Common myeloid progenitor, CD34-positive (primary cell): Measurements from ENCODE around the gene SLC10A7.
A peak's percentile ranks its signal among the peaks of the same experiment; 100 is the strongest.
"Not testable (repeated sequence)": the region's sequence is repeated elsewhere in the genome, so short reads cannot be mapped to it uniquely, and the experiment has no call there.

Experiments used
- CTCF ChIA-PET: fragments of 350-600 bp; sonication (Branson Sonifier 250); formaldehyde crosslinking; loops from one replicate; lab custom pipeline; 2021; ENCODE audit warnings: antibody characterized with exemption; lab: Charles Lee
- POLR2A ChIA-PET: fragments of 350-600 bp; sonication (Branson Sonifier 250); formaldehyde crosslinking; loops from one replicate; lab custom pipeline; 2021; ENCODE audit warnings: antibody characterized with exemption; lab: Charles Lee
- DNase-seq, 3 donors: peaks; one replicate each; pipeline versions ENCODE4 v3.0.0 to v3.0.0-alpha.2; 2013
- H3K27ac ChIP-seq, 2 experiments: 1 replicate in 1 of 2; 2 replicates in 1 of 2; pipeline ENCODE4 v1.7.0; 2013; ENCODE audit warnings: inconsistent platforms in 2 of 2, low read length in 2 of 2, mild to moderate bottlenecking in 2 of 2, low read depth in 1 of 2, moderate library complexity in 1 of 2; ENCODE audit not compliant: severe bottlenecking in 2 of 2, insufficient read depth in 1 of 2, poor library complexity in 1 of 2
- H3K27me3 ChIP-seq, 5 experiments: replicated peaks in 2 of 5; 1 replicate in 3 of 5; 2 replicates in 2 of 5; pipeline versions ENCODE4 v1.6.1 to v1.7.0; 2013; ENCODE audit warnings: low read length in 4 of 5, mild to moderate bottlenecking in 2 of 5, moderate library complexity in 2 of 5, inconsistent platforms in 1 of 5; ENCODE audit not compliant: insufficient read depth in 5 of 5, control insufficient read depth in 4 of 5
- H3K36me3 ChIP-seq, 4 experiments: 1 replicate in 2 of 4; 2 replicates in 2 of 4; pipeline versions ENCODE4 v1.6.1 to v1.7.0; 2013; ENCODE audit warnings: low read length in 3 of 4, control low read depth in 1 of 4, mild to moderate bottlenecking in 1 of 4; ENCODE audit not compliant: control insufficient read depth in 4 of 4, insufficient read depth in 4 of 4
- H3K4me1 ChIP-seq, 4 experiments: 1 replicate in 3 of 4; 2 replicates in 1 of 4; pipeline versions ENCODE4 v1.6.1 to v1.7.1; 2013; ENCODE audit warnings: low read length in 3 of 4, mild to moderate bottlenecking in 3 of 4, control low read depth in 1 of 4, inconsistent platforms in 1 of 4, moderate library complexity in 1 of 4; ENCODE audit not compliant: control insufficient read depth in 4 of 4, insufficient read depth in 4 of 4; ENCODE audit errors: control extremely low read depth in 1 of 4
- H3K4me3 ChIP-seq, 7 experiments: 1 replicate in 4 of 7; 2 replicates in 3 of 7; pipeline versions ENCODE4 v1.5.1 to v1.7.0; 2013; ENCODE audit warnings: mild to moderate bottlenecking in 7 of 7, low read length in 6 of 7, moderate library complexity in 6 of 7, inconsistent platforms in 2 of 7, low read depth in 2 of 7, control low read depth in 1 of 7; ENCODE audit not compliant: insufficient read depth in 4 of 7, control insufficient read depth in 1 of 7; ENCODE audit errors: extremely low read depth in 1 of 7
- H3K9me3 ChIP-seq, 5 experiments: 1 replicate in 4 of 5; 2 replicates in 1 of 5; pipeline versions ENCODE4 v1.6.1 to v1.7.1; 2013; ENCODE audit warnings: low read length in 4 of 5, mild to moderate bottlenecking in 2 of 5, inconsistent platforms in 1 of 5, low read depth in 1 of 5, moderate library complexity in 1 of 5; ENCODE audit not compliant: control insufficient read depth in 4 of 5, insufficient read depth in 2 of 5; ENCODE audit errors: control extremely low read depth in 1 of 5
- WGBS: methylation state at CpG from one replicate; pipeline ENCODE4 v1.1.5; 2013; ENCODE audit not compliant: insufficient coverage; 5-methylcytosine and 5-hydroxymethylcytosine counted together

The SLC10A7 gene

DNA sequence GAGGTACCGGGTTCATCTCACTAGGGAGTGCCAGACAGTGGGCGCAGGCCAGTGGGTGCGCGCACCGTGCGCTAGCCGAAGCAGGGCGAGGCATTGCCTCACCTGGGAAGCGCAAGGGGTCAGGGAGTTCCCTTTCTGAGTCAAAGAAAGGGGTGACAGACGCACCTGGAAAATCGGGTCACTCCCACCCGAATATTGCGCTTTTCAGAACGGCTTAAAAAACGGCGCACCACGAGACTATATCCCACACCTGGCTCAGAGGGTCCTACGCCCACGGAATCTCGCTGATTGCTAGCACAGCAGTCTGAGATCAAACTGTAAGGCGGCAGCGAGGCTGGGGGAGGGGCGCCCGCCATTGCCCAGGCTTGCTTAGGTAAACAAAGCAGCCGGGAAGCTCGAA is 171.6 kb downstream of the SLC10A7 start:
- DNase-seq, POLR2A ChIA-PET, H3K27ac ChIP-seq, H3K9me3 ChIP-seq, H3K27me3 ChIP-seq, CTCF ChIA-PET, H3K36me3 ChIP-seq, H3K4me1 ChIP-seq: not testable (repeated sequence)
- WGBS: no CpG with 5 or more reads among the region's 26 CpGs
- H3K4me3 ChIP-seq: peak overlapping the region in 1 of 7 experiments; percentile 28

GRCh38 chr4:146349306-146349705 is 172.4 kb downstream of the SLC10A7 start:
- no peak overlapping the region for H3K27ac ChIP-seq
- ChIA-PET CTCF (no interaction called here), POLR2A (no interaction called here)
- no peaks in the 10 kb centered on the region for H3K9me3 ChIP-seq
- no peaks in the 10 kb centered on the region for H3K36me3 ChIP-seq
- no peaks in the 10 kb centered on the region for H3K4me1 ChIP-seq
- no peak overlapping the region for H3K4me3 ChIP-seq
- no peak for DNase-seq
- no peaks in the 10 kb centered on the region for H3K27me3 ChIP-seq

GRCh38 chr4:146347822-146348221 is 173.9 kb downstream of the SLC10A7 start:
- no peaks in the 10 kb centered on the region for H3K9me3 ChIP-seq

DNA sequence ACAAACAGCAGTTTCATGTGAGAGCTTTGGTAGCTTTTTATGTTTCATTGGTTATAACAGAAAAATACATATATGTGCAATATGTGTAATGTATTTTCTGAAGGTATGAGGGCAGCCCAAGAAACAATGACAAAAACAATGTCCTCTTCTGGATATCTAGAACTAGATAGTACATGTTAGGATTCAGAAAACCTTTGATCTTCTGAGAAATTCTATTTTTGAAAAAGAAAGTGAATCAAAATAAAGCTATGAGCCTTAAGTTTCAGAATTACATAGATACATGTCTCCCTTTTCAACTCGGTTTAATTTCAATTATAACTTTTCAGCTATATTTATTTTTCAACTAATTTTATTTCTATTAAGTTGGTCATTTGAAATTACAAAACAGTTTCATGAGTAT is 175.5 kb downstream of the SLC10A7 start:
- no peaks in the 10 kb centered on the region for H3K36me3 ChIP-seq
- no CpG with 5 or more reads among the region's 1 CpG for WGBS
- ChIA-PET CTCF (interaction anchor here (0.5 to 2.5 kb wide), 3 partner anchors 568 to 1005 kb away, joined by 3 to 9 read pairs (median 4); no protein-coding TSS in a partner anchor), POLR2A (no interaction called here)
- no peak for DNase-seq
- H3K4me1 ChIP-seq: no peaks in the 10 kb centered on the region
- no peaks in the 10 kb centered on the region for H3K27me3 ChIP-seq
- no peak overlapping the region for H3K4me3 ChIP-seq
- no peaks in the 10 kb centered on the region for H3K9me3 ChIP-seq
- no peak overlapping the region for H3K27ac ChIP-seq

More at GRCh38 chr4:146347822-146348221, 173.9 kb downstream of the SLC10A7 start:
- Histone ChIP-seq H3K36me3 (no peaks in the 10 kb centered on the region), H3K27me3 (no peaks in the 10 kb centered on the region), H3K4me1 (no peaks in the 10 kb centered on the region), H3K27ac (no peak overlapping the region), H3K4me3 (no peak overlapping the region)
- no peak for DNase-seq
- CTCF ChIA-PET: no interaction called here
- POLR2A ChIA-PET: no interaction called here
- 100% methylated on average over 1 of the region's 2 CpGs for WGBS

DNA sequence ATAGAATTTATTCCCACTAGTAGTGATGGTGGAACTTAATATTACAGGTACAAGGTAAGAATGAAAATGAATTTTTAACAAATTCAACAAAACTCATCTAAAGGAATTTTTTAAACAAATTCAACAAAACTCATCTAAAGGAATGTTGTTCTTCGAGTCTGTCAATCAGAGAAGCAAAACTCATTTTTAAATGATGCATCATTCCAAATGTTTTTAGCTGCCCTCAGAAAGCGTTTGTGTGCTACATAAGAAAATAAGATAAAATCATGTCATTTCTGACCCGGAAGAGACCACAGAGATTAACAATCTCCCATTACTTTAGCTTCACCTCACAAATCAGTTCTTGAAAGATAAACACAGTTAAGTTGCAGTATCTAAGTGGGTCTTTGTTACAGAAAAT is 178.0 kb downstream of the SLC10A7 start:
- Histone ChIP-seq H3K27me3 (no peaks in the 10 kb centered on the region), H3K9me3 (no peaks in the 10 kb centered on the region), H3K27ac (no peak overlapping the region), H3K4me1 (no peaks in the 10 kb centered on the region), H3K36me3 (no peaks in the 10 kb centered on the region), H3K4me3 (no peak overlapping the region)
- CTCF ChIA-PET: interaction anchor here (0.9 to 2.9 kb wide), 8 partner anchors 9 to 755 kb away, joined by 3 to 14 read pairs (median 4); no protein-coding TSS in a partner anchor
- no peak for DNase-seq
- POLR2A ChIA-PET: no interaction called here
- 100% methylated on average over 1 of the region's 3 CpGs for WGBS

DNA sequence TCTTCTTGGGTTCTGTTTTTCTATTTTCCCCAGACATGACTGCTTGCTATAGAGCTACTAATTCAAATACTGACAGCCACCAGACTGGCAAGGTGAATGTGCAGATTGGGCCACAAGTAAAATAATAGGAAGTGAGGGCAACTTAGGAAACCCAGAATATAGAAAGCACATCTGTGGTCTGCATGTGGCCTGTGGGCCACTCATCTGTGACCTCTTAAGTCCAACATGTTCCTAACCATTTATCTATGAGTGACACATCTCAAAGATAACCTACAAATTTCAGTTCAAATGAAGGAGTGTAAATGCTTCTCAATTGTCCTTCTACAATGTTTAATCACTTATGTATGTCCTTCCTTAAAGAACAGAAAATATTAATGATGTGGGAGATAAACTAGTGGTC is 178.5 kb downstream of the SLC10A7 start:
- Histone ChIP-seq H3K4me1 (no peaks in the 10 kb centered on the region), H3K9me3 (no peaks in the 10 kb centered on the region), H3K27ac (no peak overlapping the region), H3K27me3 (no peaks in the 10 kb centered on the region), H3K36me3 (no peaks in the 10 kb centered on the region), H3K4me3 (no peak overlapping the region)
- ChIA-PET CTCF (interaction anchor here (0.6 to 2.9 kb wide), 10 partner anchors 8 to 1957 kb away, joined by 3 to 14 read pairs (median 4); no protein-coding TSS in a partner anchor), POLR2A (no interaction called here)
- DNase-seq: peak in 2 of 3 donors; percentile 40 to 47

- H3K4me3 ChIP-seq: no peak overlapping the region
- CTCF ChIA-PET: interaction anchor here (0.6 to 2.9 kb wide), 8 partner anchors 31 to 1957 kb away, joined by 3 to 14 read pairs (median 4); no protein-coding TSS in a partner anchor
- peak; percentile 48 to 75 (median 66) for DNase-seq
- H3K27ac ChIP-seq: no peak overlapping the region
- no peaks in the 10 kb centered on the region for H3K27me3 ChIP-seq
- H3K4me1 ChIP-seq: no peaks in the 10 kb centered on the region
- no peaks in the 10 kb centered on the region for H3K36me3 ChIP-seq
- POLR2A ChIA-PET: no interaction called here
- no CpG with 5 or more reads among the region's 1 CpG for WGBS
- H3K9me3 ChIP-seq: no peaks in the 10 kb centered on the region
These were observed 179.0 kb downstream of the SLC10A7 start for GRCh38 chr4:146342600-146343192.
